HepG2 (cell line): ENCODE measurements around the gene ERF. TPM values are rescaled to one million over a fixed set of nuclear protein-coding genes. Genes with fewer than 3 reads are reported as not detected.

Experiments used
- CEBPB ChIP-seq: IDR thresholded peaks from 2 replicates; pipeline ENCODE4 v1.6.1; 2011; ENCODE audit warnings: low read depth, low read length, improper control_type of control experiment, borderline replicate concordance
- FOXA1 ChIP-seq, 2 experiments: fragments of 450-650 bp in 1 of 2; sonication (generic) in 1 of 2; formaldehyde crosslinking in 1 of 2; IDR thresholded peaks; 2 replicates each; pipeline versions ENCODE4 v1.4.0 to v1.6.1; 2016 to 2020; ENCODE audit warnings: missing genetic modification reagents in 1 of 2
- HNF4G ChIP-seq, 2 experiments: sonication (generic) in 1 of 2; formaldehyde crosslinking in 1 of 2; IDR thresholded peaks; 2 replicates each; pipeline versions ENCODE4 v1.4.0 to v1.6.1; 2011 to 2020; ENCODE audit warnings: borderline replicate concordance in 2 of 2, low read depth in 2 of 2, mild to moderate bottlenecking in 2 of 2, low read length in 1 of 2, missing genetic modification reagents in 1 of 2, moderate library complexity in 1 of 2
- KAT7 ChIP-seq: IDR thresholded peaks from 2 replicates; pipeline ENCODE4 v1.6.1; 2018; ENCODE audit warnings: borderline replicate concordance, missing compliant biosample characterization
- KLF6 ChIP-seq: IDR thresholded peaks from 2 replicates; pipeline ENCODE4 v1.8.0; 2016; ENCODE audit warnings: missing biosample characterization, missing genetic modification reagents
- NFYB ChIP-seq: sonication (generic); formaldehyde crosslinking; IDR thresholded peaks from 2 replicates; pipeline ENCODE4 v1.4.0; 2020; ENCODE audit warnings: missing genetic modification reagents
- NKX3-1 ChIP-seq: sonication (generic); formaldehyde crosslinking; IDR thresholded peaks from 2 replicates; pipeline ENCODE4 v1.5.0; 2020; ENCODE audit warnings: missing genetic modification reagents
- PHF5A ChIP-seq: IDR thresholded peaks from one replicate; pipeline ENCODE4 v1.6.1; 2018; ENCODE audit warnings: low read depth, missing genetic modification reagents; ENCODE audit not compliant: unreplicated experiment
- REL ChIP-seq: sonication (generic); formaldehyde crosslinking; conservative IDR thresholded peaks from 2 replicates; pipeline ENCODE4 v1.8.0; 2022; ENCODE audit warnings: mild to moderate bottlenecking, missing genetic modification reagents, moderate library complexity
- SRSF4 ChIP-seq: fragments of 200-400 bp; formaldehyde crosslinking; IDR thresholded peaks from one replicate; pipeline ENCODE4 v1.6.1; 2018; ENCODE audit warnings: mild to moderate bottlenecking, low read depth, low read length, moderate library complexity; ENCODE audit not compliant: poor library complexity, severe bottlenecking
- U2AF1 ChIP-seq: fragments of 200-400 bp; formaldehyde crosslinking; optimal IDR thresholded peaks from 2 replicates; pipeline ENCODE3; 2017; ENCODE audit warnings: mild to moderate bottlenecking, low read depth, low read length
- WIZ ChIP-seq: sonication (generic); formaldehyde crosslinking; IDR thresholded peaks from 2 replicates; pipeline ENCODE4 v1.5.1; 2020; ENCODE audit warnings: mild to moderate bottlenecking, missing genetic modification reagents
- ZBTB1 ChIP-seq: sonication (generic); formaldehyde crosslinking; IDR thresholded peaks from 2 replicates; pipeline ENCODE4 v1.4.0; 2020; ENCODE audit warnings: missing genetic modification reagents, borderline replicate concordance
- ZFX ChIP-seq: sonication (generic); formaldehyde crosslinking; IDR thresholded peaks from 2 replicates; pipeline ENCODE4 v1.4.0; 2020; ENCODE audit warnings: mild to moderate bottlenecking, low read depth, missing genetic modification reagents, moderate library complexity
- ZFY ChIP-seq: sonication (generic); formaldehyde crosslinking; IDR thresholded peaks from 2 replicates; pipeline ENCODE4 v1.4.0; 2020; ENCODE audit warnings: missing genetic modification reagents
- ZMAT3 ChIP-seq: sonication (generic); formaldehyde crosslinking; conservative IDR thresholded peaks from 2 replicates; pipeline ENCODE4 v1.7.0; 2021; ENCODE audit warnings: missing genetic modification reagents
- ZNF329 ChIP-seq: sonication (generic); formaldehyde crosslinking; IDR thresholded peaks from 2 replicates; pipeline ENCODE4 v1.9.0; 2021; ENCODE audit warnings: low read depth, mild to moderate bottlenecking, missing genetic modification reagents
- ZNF44 ChIP-seq: sonication (generic); formaldehyde crosslinking; IDR thresholded peaks from 2 replicates; pipeline ENCODE4 v1.5.1; 2020; ENCODE audit warnings: mild to moderate bottlenecking, missing genetic modification reagents
- ZNF484 ChIP-seq: sonication (generic); formaldehyde crosslinking; IDR thresholded peaks from 2 replicates; pipeline ENCODE4 v1.5.1; 2020; ENCODE audit warnings: mild to moderate bottlenecking, low read depth, missing genetic modification reagents, borderline replicate concordance
- ZNF605 ChIP-seq: sonication (generic); formaldehyde crosslinking; IDR thresholded peaks from 2 replicates; pipeline ENCODE4 v1.8.0; 2022; ENCODE audit warnings: mild to moderate bottlenecking, missing genetic modification reagents
- ZNF878 ChIP-seq: sonication (generic); formaldehyde crosslinking; IDR thresholded peaks from 2 replicates; pipeline ENCODE4 v1.8.1; 2023; ENCODE audit warnings: mild to moderate bottlenecking, missing genetic modification reagents, moderate library complexity
- polyA plus RNA-seq, 8 experiments: library from polyadenylated mRNA; depleted of rRNA in 3 of 8; stranded (reverse) in 7 of 8; unstranded in 1 of 8; fragments of >200 nt; fragmentation: Illumina TruSeq in 4 of 8; extraction: Trizol in 4 of 8; gene quantifications; 2 replicates each; pipeline versions ENCODE4 v1.2.1 to v1.2.3, GENCODE V29; 2011 to 2016; ENCODE audit warnings: low read depth in 4 of 8, missing spikeins in 1 of 8, mixed read lengths in 1 of 8; ENCODE audit not compliant: insufficient read depth in 1 of 8
- total RNA-seq, 5 experiments: library from RNA; depleted of rRNA; stranded (reverse); fragments of >200 nt; fragmentation: Illumina TruSeq; extraction: Trizol; gene quantifications; 2 replicates each; pipeline ENCODE4 v1.2.3, GENCODE V29; 2016; ENCODE audit warnings: low read depth in 1 of 5
- TF ChIP-seq, protein P1 (sequence below): sonication (generic); formaldehyde crosslinking; IDR thresholded peaks from 2 replicates; pipeline ENCODE4 v1.8.0; 2023; ENCODE audit warnings: mild to moderate bottlenecking, missing genetic modification reagents
- TF ChIP-seq, protein P2 (sequence below): sonication (generic); formaldehyde crosslinking; IDR thresholded peaks from 2 replicates; pipeline ENCODE4 v1.8.1; 2022; ENCODE audit warnings: low read depth, mild to moderate bottlenecking, missing genetic modification reagents
- TF ChIP-seq, protein P3 (sequence below): sonication (generic); formaldehyde crosslinking; IDR thresholded peaks from 2 replicates; pipeline ENCODE4 v1.4.0; 2020; ENCODE audit warnings: mild to moderate bottlenecking, missing genetic modification reagents

ERF gene
- total and polyA plus RNA-seq, 2 of the 13 experiments (the other 11 are each of a cell fraction or from before 2014, with no cell fraction given), result 67.1 to 69.9 TPM

DNA sequence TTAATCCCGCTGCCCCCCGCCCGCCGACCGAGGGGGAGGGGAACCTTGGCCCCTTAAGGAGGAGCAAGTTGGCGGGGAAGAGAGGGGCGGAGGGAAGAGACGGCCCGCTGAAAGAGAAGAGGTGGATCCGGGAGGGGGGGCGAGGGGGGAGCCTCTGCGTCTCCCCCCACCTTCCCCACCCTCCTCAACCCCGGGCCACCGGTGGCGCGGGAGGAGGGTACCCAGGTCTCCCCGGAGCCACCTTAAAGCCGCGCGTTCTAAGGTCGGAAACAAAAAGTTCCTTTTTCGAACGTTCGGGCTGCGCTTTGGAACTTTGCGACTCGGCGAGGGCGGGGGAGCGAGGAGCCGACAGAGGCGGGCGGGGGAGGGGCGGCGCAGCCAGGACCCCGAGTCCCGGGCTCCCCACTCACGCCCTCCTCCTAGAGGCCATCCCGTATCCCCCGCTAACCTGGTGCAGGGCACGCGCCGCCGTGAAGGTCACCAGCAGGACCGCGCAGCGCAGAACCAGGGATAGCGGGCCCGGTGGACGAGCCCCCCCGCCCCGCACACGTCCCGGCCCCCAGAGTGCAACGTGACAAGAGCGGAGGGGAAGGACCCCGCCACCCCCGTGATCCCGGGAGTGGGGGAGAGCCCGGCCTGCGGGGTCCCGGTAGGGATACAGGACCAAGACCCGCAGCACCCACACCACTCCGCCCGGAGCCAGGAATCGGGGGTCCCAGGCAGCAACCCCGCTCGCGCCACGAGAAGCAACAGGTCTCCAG is 659 bp downstream of the ERF start (continued):
- TF ChIP-seq SRSF4 (no peak), ZBTB1 (CRISPR knock-in tag) (no peak), ZFY (CRISPR knock-in tag) (no peak; the same call in 1 of the 2 replicates), ZMAT3 (0 out of 2 replicates have a peak, but pooled peaks have one; percentile 49), REL (0 out of 2 replicates have a peak, but pooled peaks have one; percentile 42), NKX3-1 (no peak), ZNF329 (no peak), NFYB (CRISPR knock-in tag) (no peak), ZNF44 (CRISPR knock-in tag) (no peak), ZNF484 (CRISPR knock-in tag) (no peak), PHF5A (CRISPR knock-in tag) (no peak), WIZ (CRISPR knock-in tag) (no peak), FOXA1 (IDR thresholded peaks at IDR 0.05) (no peak), FOXA1 (CRISPR knock-in tag; IDR thresholded peaks at IDR 0.05) (no peak), KLF6 (CRISPR knock-in tag) (no peak), HNF4G (IDR thresholded peaks at IDR 0.05; ENCODE audit: borderline replicate concordance, low read depth, low read length) (peak; percentile 57; the same call in 1 of the 2 replicates), HNF4G (CRISPR knock-in tag; IDR thresholded peaks at IDR 0.05; ENCODE audit: borderline replicate concordance, low read depth) (no peak), ZNF878 (0 out of 2 replicates have a peak, but pooled peaks have one; percentile 60), ZNF605 (CRISPR knock-in tag) (peak; percentile 57), KAT7 (CRISPR knock-in tag) (peak; percentile 11; the same call in 1 of the 2 replicates), U2AF1 (peak; percentile 52), ZFX (CRISPR knock-in tag) (peak; percentile 43; the same call in 1 of the 2 replicates), CEBPB (no peak)
- TF ChIP-seq, protein P1, sequence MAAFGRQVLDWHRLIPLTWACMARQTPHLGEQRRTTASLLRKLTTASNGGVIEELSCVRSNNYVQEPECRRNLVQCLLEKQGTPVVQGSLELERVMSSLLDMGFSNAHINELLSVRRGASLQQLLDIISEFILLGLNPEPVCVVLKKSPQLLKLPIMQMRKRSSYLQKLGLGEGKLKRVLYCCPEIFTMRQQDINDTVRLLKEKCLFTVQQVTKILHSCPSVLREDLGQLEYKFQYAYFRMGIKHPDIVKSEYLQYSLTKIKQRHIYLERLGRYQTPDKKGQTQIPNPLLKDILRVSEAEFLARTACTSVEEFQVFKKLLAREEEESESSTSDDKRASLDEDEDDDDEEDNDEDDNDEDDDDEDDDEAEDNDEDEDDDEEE, result no peak
- TF ChIP-seq, protein P2, sequence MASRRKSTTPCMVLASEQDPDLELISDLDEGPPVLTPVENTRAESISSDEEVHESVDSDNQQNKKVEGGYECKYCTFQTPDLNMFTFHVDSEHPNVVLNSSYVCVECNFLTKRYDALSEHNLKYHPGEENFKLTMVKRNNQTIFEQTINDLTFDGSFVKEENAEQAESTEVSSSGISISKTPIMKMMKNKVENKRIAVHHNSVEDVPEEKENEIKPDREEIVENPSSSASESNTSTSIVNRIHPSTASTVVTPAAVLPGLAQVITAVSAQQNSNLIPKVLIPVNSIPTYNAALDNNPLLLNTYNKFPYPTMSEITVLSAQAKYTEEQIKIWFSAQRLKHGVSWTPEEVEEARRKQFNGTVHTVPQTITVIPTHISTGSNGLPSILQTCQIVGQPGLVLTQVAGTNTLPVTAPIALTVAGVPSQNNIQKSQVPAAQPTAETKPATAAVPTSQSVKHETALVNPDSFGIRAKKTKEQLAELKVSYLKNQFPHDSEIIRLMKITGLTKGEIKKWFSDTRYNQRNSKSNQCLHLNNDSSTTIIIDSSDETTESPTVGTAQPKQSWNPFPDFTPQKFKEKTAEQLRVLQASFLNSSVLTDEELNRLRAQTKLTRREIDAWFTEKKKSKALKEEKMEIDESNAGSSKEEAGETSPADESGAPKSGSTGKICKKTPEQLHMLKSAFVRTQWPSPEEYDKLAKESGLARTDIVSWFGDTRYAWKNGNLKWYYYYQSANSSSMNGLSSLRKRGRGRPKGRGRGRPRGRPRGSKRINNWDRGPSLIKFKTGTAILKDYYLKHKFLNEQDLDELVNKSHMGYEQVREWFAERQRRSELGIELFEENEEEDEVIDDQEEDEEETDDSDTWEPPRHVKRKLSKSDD (CRISPR knock-in tag), result no peak; the same call in 1 of the 2 replicates
- TF ChIP-seq, protein P3, sequence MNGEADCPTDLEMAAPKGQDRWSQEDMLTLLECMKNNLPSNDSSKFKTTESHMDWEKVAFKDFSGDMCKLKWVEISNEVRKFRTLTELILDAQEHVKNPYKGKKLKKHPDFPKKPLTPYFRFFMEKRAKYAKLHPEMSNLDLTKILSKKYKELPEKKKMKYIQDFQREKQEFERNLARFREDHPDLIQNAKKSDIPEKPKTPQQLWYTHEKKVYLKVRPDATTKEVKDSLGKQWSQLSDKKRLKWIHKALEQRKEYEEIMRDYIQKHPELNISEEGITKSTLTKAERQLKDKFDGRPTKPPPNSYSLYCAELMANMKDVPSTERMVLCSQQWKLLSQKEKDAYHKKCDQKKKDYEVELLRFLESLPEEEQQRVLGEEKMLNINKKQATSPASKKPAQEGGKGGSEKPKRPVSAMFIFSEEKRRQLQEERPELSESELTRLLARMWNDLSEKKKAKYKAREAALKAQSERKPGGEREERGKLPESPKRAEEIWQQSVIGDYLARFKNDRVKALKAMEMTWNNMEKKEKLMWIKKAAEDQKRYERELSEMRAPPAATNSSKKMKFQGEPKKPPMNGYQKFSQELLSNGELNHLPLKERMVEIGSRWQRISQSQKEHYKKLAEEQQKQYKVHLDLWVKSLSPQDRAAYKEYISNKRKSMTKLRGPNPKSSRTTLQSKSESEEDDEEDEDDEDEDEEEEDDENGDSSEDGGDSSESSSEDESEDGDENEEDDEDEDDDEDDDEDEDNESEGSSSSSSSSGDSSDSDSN (CRISPR knock-in tag), result peak; percentile 47; the same call in 1 of the 2 replicates
